K562 (cell line): Measurements from ENCODE around the gene NOP10. TPM values are rescaled to one million over a fixed set of nuclear protein-coding genes. Genes with fewer than 3 reads are reported as not detected.

Experiments used
- ATAC-seq: fragments of 200-7000 bp; cut with Tn5 transposase; 3 replicates; pipeline ENCODE4 v1.9.1; 2020; ENCODE audit warnings: moderate library complexity
- BruUV-seq: library from RNA; stranded (reverse); fragments of 400-500 nt; replicated peaks from 2 replicates; lab custom pipeline; 2021; lab: Mats Ljungman, UMichigan
- CTCF ChIA-PET: fragments of 300-600 bp; formaldehyde crosslinking; extraction: SDS; loops from one replicate; lab custom pipeline; 2021; ENCODE audit warnings: low intra/inter-chr PET ratio; lab: Yijun Ruan, JAX
- POLR2A ChIA-PET: fragments of 300-600, 350-650 bp; sonication (Branson Sonifier 250); formaldehyde crosslinking; extraction: SDS; loops from one replicate; lab custom pipeline; 2021; ENCODE audit warnings: antibody characterized with exemption, inconsistent platforms; lab: Yijun Ruan, JAX
- DNase-seq, 4 experiments: peaks; one replicate each; pipeline versions ENCODE4 v3.0.0 to v3.0.0-alpha.2; 2011 to 2018; ENCODE audit warnings: low spot score in 3 of 4, mixed read lengths in 3 of 4; ENCODE audit errors: extremely low read depth in 1 of 4
- FAIRE-seq: peaks from 2 replicates; lab custom pipeline; 2011; peaks lifted over from hg19 to GRCh38; lab: Jason Lieb, UNC
- H2AFZ ChIP-seq: 2 replicates; pipeline ENCODE4 v1.6.0; 2011; ENCODE audit warnings: low read depth, low read length, control low read depth, inconsistent platforms
- H3K27ac ChIP-seq: fragments of 200-600 bp; 3 replicates; pipeline ENCODE4 v1.8.0; 2011; ENCODE audit warnings: low read depth, mild to moderate bottlenecking, control low read depth, inconsistent platforms, low read length, moderate library complexity, mixed read lengths; ENCODE audit errors: extremely low read depth
- H3K27me3 ChIP-seq, 2 experiments: fragments of 300-600 bp in 1 of 2; 2 replicates in 1 of 2; 3 replicates in 1 of 2; pipeline versions ENCODE4 v1.6.0 to v1.8.0; 2011; ENCODE audit warnings: inconsistent platforms in 2 of 2, low read length in 2 of 2, mild to moderate bottlenecking in 1 of 2, mixed read lengths in 1 of 2, moderate library complexity in 1 of 2; ENCODE audit not compliant: control insufficient read depth in 2 of 2, insufficient read depth in 2 of 2
- H3K36me3 ChIP-seq: fragments of 300-600 bp; 3 replicates; pipeline ENCODE4 v1.8.0; 2011; ENCODE audit warnings: mild to moderate bottlenecking, low read length, inconsistent platforms; ENCODE audit not compliant: control insufficient read depth, insufficient read depth
- H3K4me1 ChIP-seq, 2 experiments: fragments of 200-600 bp in 1 of 2; replicated peaks in 1 of 2; 2 replicates in 1 of 2; 3 replicates in 1 of 2; pipeline versions ENCODE4 v1.5.1 to v1.8.0; 2011; ENCODE audit warnings: inconsistent platforms in 2 of 2, low read length in 2 of 2, mild to moderate bottlenecking in 1 of 2, mixed read lengths in 1 of 2, moderate library complexity in 1 of 2; ENCODE audit not compliant: control insufficient read depth in 2 of 2, insufficient read depth in 2 of 2
- H3K4me2 ChIP-seq: 2 replicates; pipeline ENCODE4 v1.6.1; 2011; ENCODE audit warnings: low read length, control low read depth, inconsistent platforms, mixed read lengths; ENCODE audit not compliant: insufficient read depth
- H3K4me3 ChIP-seq: fragments of 200-600 bp; sonication (generic), shearing (Covaris generic); 2 replicates; pipeline ENCODE4 v1.5.1; 2016; ENCODE audit warnings: control low read depth, inconsistent platforms
- H3K79me2 ChIP-seq: fragments of 200-600 bp; 3 replicates; pipeline ENCODE4 v1.8.0; 2011; ENCODE audit warnings: low read length, inconsistent platforms; ENCODE audit not compliant: control insufficient read depth, insufficient read depth
- H3K9ac ChIP-seq, 2 experiments: 2 replicates each; pipeline versions ENCODE4 v1.6.0 to v1.6.1; 2011; ENCODE audit warnings: low read depth in 2 of 2, low read length in 2 of 2, control low read depth in 1 of 2, inconsistent platforms in 1 of 2, mild to moderate bottlenecking in 1 of 2, mixed read lengths in 1 of 2; ENCODE audit not compliant: insufficient read depth in 1 of 2
- H3K9me1 ChIP-seq: one replicate; pipeline ENCODE4 v1.6.0; 2011; ENCODE audit warnings: inconsistent platforms, mild to moderate bottlenecking, low read length, moderate library complexity; ENCODE audit not compliant: control insufficient read depth, insufficient read depth
- H3K9me3 ChIP-seq: replicated peaks from 2 replicates; pipeline ENCODE4 v1.5.1; 2011; ENCODE audit warnings: low read depth, low read length, inconsistent platforms; ENCODE audit not compliant: control insufficient read depth, insufficient read depth
- H4K20me1 ChIP-seq: replicated peaks from 2 replicates; pipeline ENCODE4 v1.6.1; 2011; ENCODE audit warnings: low read length, inconsistent platforms, mixed read lengths; ENCODE audit not compliant: control insufficient read depth, insufficient read depth
- CEBPG ChIP-seq, 3 experiments: fragments of 200-800 bp in 1 of 3; sonication (Bioruptor generic) in 1 of 3; sonication (generic) in 1 of 3; formaldehyde crosslinking in 1 of 3; IDR thresholded peaks in 2 of 3; conservative IDR thresholded peaks in 1 of 3; 2 replicates each; pipeline versions ENCODE4 v1.6.1 to v1.8.0; 2016 to 2022; ENCODE audit warnings: missing compliant biosample characterization in 2 of 3, missing genetic modification characterization in 2 of 3, mild to moderate bottlenecking in 1 of 3, missing genetic modification reagents in 1 of 3
- CHCHD3 ChIP-seq: fragments of 250-450 bp; sonication (Bioruptor Pico); IDR thresholded peaks from 2 replicates; pipeline ENCODE4 v2.1.2; 2022; ENCODE audit warnings: mild to moderate bottlenecking
- CHD2 ChIP-seq: IDR thresholded peaks from 2 replicates; pipeline ENCODE4 v1.6.1; 2011; ENCODE audit warnings: low read depth, low read length
- ZNF224 ChIP-seq: sonication (generic); formaldehyde crosslinking; IDR thresholded peaks from 2 replicates; pipeline ENCODE4 v1.8.0; 2022; ENCODE audit warnings: mild to moderate bottlenecking, missing genetic modification reagents
- WGBS: fragments of 100-300 bp; shearing (Covaris generic); methylation state at CpG from one replicate; pipeline ENCODE4 v1.1.6; 2016; ENCODE audit warnings: low coverage, mixed read lengths; ENCODE audit not compliant: insufficient coverage; ENCODE audit errors: missing lambda C conversion rate; 5-methylcytosine and 5-hydroxymethylcytosine counted together
- in situ Hi-C: fragments of 300-500 bp; cut with MboI; formaldehyde crosslinking; loops from 4 replicates; pipeline ENCODE4 v1.15.0; 2018; ENCODE audit warnings: inconsistent platforms, mixed read lengths
- intact Hi-C: fragments of 100-400 bp; cut with micrococcal nuclease; formaldehyde crosslinking; loops from 2 replicates; pipeline ENCODE4 v1.14.2; 2022
- polyA plus RNA-seq, 8 experiments: library from polyadenylated mRNA; depleted of rRNA in 4 of 8; stranded (reverse) in 5 of 8; unstranded in 3 of 8; fragments of >200 nt; fragmentation: Nextera tagmentation in 2 of 8; fragmentation: Illumina TruSeq in 1 of 8; extraction: Ambion mirVana in 2 of 8; extraction: Trizol in 1 of 8; gene quantifications; 2 replicates each; pipeline versions ENCODE4 v1.2.1 to v1.2.3, GENCODE V29; 2011 to 2014; ENCODE audit warnings: inconsistent platforms in 1 of 8, missing spikeins in 1 of 8
- total RNA-seq, 7 experiments: library from RNA; depleted of rRNA in 6 of 7; stranded (reverse); fragments of >200 nt in 6 of 7; fragmentation: Illumina TruSeq in 2 of 7; extraction: Trizol in 2 of 7; gene quantifications; 2 replicates each; pipeline versions ENCODE4 v1.2.1 to v1.2.3, GENCODE V29; 2011 to 2021; ENCODE audit warnings: low replicate concordance in 1 of 7
- TF ChIP-seq, protein P1 (sequence below): sonication (generic); formaldehyde crosslinking; IDR thresholded peaks from 2 replicates; pipeline ENCODE4 v1.5.0; 2020; ENCODE audit warnings: missing genetic modification reagents
- TF ChIP-seq, protein P2 (sequence below): sonication (generic); formaldehyde crosslinking; IDR thresholded peaks from 2 replicates; pipeline ENCODE4 v1.8.1; 2023; ENCODE audit warnings: mild to moderate bottlenecking, missing genetic modification reagents
- TF ChIP-seq, protein P3 (sequence below), 2 experiments: fragments of 450-650 bp in 1 of 2; sonication (generic) in 1 of 2; formaldehyde crosslinking in 1 of 2; IDR thresholded peaks in 1 of 2; conservative IDR thresholded peaks in 1 of 2; 2 replicates each; pipeline versions ENCODE4 v1.6.1 to v1.8.1; 2016 to 2023; ENCODE audit warnings: mild to moderate bottlenecking in 2 of 2, moderate library complexity in 2 of 2, inconsistent platforms in 1 of 2, missing genetic modification reagents in 1 of 2

Gene NOP10
- total and polyA plus RNA-seq, 9 of the 15 experiments (the other 6 are each of a cell fraction or from before 2014, with no cell fraction given), result 250 to 1,663 (median 449) TPM

DNA sequence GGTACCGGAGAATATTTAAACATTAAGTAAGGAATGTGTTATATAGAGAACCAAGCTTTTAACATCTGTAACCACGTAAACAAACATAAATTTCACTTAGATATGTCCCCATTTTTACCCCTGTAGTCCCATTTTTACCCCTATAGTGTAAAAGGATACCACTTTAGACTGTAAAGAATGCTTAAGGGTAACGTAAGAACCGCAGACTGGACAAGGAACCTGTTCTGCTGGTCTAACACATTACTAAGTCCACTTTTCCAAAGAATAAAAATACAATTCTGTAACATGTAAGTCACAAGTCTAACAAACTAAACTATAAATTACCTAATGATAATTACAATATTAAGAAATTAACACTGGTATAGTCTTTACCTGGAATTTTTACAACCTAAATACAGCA is 8.3 kb downstream of the NOP10 start (continued):
- TF ChIP-seq ZNF224 (CRISPR knock-in tag), result no peak
- TF ChIP-seq CHD2, result no peak
- TF ChIP-seq, protein P1, sequence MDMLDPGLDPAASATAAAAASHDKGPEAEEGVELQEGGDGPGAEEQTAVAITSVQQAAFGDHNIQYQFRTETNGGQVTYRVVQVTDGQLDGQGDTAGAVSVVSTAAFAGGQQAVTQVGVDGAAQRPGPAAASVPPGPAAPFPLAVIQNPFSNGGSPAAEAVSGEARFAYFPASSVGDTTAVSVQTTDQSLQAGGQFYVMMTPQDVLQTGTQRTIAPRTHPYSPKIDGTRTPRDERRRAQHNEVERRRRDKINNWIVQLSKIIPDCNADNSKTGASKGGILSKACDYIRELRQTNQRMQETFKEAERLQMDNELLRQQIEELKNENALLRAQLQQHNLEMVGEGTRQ (CRISPR knock-in tag), result no peak
- TF ChIP-seq, all 486 proteins: peak for 0

DNA sequence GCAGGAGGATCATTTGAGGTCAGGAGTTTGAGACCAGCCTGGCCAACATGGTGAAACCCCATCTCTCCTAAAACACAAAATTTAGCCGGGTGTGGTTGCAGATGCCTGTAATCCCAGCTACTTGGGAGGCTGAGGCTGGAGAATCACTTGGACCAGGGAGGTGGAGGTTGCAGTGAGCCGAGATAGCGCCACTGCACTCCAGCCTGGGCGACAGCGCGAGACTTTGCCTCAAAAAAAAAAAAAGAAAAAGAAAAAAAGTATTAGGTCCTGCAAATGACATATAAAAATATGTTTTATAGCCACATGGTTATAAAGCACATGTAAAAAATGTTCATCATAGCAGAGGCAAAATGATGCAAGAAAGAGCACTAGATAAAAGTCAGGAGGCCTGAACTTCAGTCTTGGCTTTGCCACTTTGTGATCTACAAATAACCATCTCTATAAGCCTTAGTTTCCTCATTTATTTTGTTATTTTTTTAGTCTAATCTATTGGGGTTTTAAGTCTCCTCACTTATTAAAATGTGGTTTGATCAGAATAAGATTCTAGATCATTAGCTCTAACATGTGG is 10.3 kb downstream of the NOP10 start:
- no peaks in the 10 kb centered on the region for H3K36me3 ChIP-seq

More for the DNA sequence above, 10.3 kb downstream of the NOP10 start:
- no TSS peak for BruUV-seq
- Histone ChIP-seq H3K4me3 (no peak overlapping the region), H3K9ac (no peak overlapping the region), H3K9me1 (no peaks in the 10 kb centered on the region), H3K4me1 (peaks cover 31 to 44% of the 10 kb centered on the region in 2 experiments), H3K27me3 (no peaks in the 10 kb centered on the region), H4K20me1 (no peaks in the 10 kb centered on the region), H3K79me2 (no peaks in the 10 kb centered on the region), H2AFZ (no peak overlapping the region), H3K9me3 (no peaks in the 10 kb centered on the region), H3K27ac (no peak overlapping the region; the same call in 2 of the 3 replicates), H3K4me2 (no peak overlapping the region)
- ATAC-seq (no peak), FAIRE-seq (no peak), DNase-seq (no peak)
- in situ Hi-C loops (no loop called here), intact Hi-C loops (no loop called here)
- TF ChIP-seq, protein P2, sequence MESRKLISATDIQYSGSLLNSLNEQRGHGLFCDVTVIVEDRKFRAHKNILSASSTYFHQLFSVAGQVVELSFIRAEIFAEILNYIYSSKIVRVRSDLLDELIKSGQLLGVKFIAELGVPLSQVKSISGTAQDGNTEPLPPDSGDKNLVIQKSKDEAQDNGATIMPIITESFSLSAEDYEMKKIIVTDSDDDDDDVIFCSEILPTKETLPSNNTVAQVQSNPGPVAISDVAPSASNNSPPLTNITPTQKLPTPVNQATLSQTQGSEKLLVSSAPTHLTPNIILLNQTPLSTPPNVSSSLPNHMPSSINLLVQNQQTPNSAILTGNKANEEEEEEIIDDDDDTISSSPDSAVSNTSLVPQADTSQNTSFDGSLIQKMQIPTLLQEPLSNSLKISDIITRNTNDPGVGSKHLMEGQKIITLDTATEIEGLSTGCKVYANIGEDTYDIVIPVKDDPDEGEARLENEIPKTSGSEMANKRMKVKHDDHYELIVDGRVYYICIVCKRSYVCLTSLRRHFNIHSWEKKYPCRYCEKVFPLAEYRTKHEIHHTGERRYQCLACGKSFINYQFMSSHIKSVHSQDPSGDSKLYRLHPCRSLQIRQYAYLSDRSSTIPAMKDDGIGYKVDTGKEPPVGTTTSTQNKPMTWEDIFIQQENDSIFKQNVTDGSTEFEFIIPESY (CRISPR knock-in tag), result peak; percentile 96
- TF ChIP-seq CHCHD3 (CRISPR knock-in tag) (no peak), CEBPG (CRISPR knock-in tag; IDR thresholded peaks at IDR 0.05) (0 out of 2 replicates have a peak, but pooled peaks have one; percentile 25), CEBPG (tag; conservative IDR thresholded peaks at IDR 0.05 in 1 of 2, IDR thresholded peaks at IDR 0.05 in 1 of 2) (no peak)
- TF ChIP-seq, protein P3, sequence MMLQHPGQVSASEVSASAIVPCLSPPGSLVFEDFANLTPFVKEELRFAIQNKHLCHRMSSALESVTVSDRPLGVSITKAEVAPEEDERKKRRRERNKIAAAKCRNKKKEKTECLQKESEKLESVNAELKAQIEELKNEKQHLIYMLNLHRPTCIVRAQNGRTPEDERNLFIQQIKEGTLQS (IDR thresholded peaks at IDR 0.05), result peak; percentile 18; the same call in 1 of the 2 replicates
- TF ChIP-seq, protein P3 (CRISPR knock-in tag; conservative IDR thresholded peaks at IDR 0.05), result no peak
- WGBS, result 68% methylated on average over 6 of the region's 6 CpGs
- POLR2A ChIA-PET, result interaction anchor here (0.6 kb wide), 1 partner anchor 33 kb away, joined by 3 read pairs; no protein-coding TSS in a partner anchor
- CTCF ChIA-PET, result no interaction called here
